Mesodermal cell (in vitro differentiated cells): Measurements from ENCODE around the gene FOXI1.

ENCODE experiments used
- H3K27ac ChIP-seq: 2 replicates; pipeline ENCODE4 v1.7.0; 2013; ENCODE audit warnings: mild to moderate bottlenecking, low read depth, low read length, moderate library complexity; ENCODE audit not compliant: severe bottlenecking
- H3K36me3 ChIP-seq: 2 replicates; pipeline ENCODE4 v1.7.1; 2013; ENCODE audit warnings: mild to moderate bottlenecking, low read length, moderate library complexity; ENCODE audit not compliant: control insufficient read depth, insufficient read depth
- H3K4me1 ChIP-seq: one replicate; pipeline ENCODE4 v1.7.1; 2013; ENCODE audit warnings: mild to moderate bottlenecking, low read length; ENCODE audit not compliant: insufficient read depth, control insufficient read depth, poor library complexity, severe bottlenecking
- H3K4me3 ChIP-seq: 2 replicates; pipeline ENCODE4 v1.7.0; 2013; ENCODE audit warnings: low read length, control low read depth, mild to moderate bottlenecking; ENCODE audit not compliant: insufficient read depth, poor library complexity, severe bottlenecking; ENCODE audit errors: extremely low read depth
- H3K9me3 ChIP-seq: 2 replicates; pipeline ENCODE4 v1.7.1; 2013; ENCODE audit warnings: mild to moderate bottlenecking, low read length, moderate library complexity; ENCODE audit not compliant: control insufficient read depth
- WGBS, 2 experiments: methylation state at CpG; one replicate each; pipeline ENCODE4 v1.1.5; 2013; ENCODE audit warnings: missing lambda C conversion rate in 2 of 2; ENCODE audit not compliant: insufficient coverage in 2 of 2; 5-methylcytosine and 5-hydroxymethylcytosine counted together

FOXI1 gene

DNA sequence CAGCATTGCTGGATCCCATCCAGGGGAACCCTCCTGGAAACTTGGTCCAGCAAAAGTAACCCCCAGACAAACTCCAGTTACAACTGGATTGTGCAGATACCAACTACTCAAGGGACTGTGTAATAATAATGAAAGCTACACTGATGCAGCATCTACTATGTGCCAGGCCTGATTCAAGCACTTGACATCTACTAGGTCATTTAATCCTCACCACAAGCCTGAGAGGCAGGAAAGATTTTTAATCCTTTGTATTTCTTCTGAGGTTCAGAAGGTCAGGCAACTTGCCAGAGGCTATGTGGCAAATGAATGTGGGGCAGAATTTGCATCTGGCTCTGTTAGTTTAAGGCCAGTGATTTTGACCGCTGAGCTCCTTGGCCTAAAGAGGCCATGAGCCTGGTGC is 29.5 kb upstream of the FOXI1 start:
- Histone ChIP-seq H3K4me1 (no peaks in the 10 kb centered on the region), H3K9me3 (no peaks in the 10 kb centered on the region), H3K4me3 (no peak overlapping the region), H3K27ac (no peak overlapping the region), H3K36me3 (no peaks in the 10 kb centered on the region)
- 100% methylated on average over 1 of the region's 1 CpG for WGBS, 2 experiments

DNA sequence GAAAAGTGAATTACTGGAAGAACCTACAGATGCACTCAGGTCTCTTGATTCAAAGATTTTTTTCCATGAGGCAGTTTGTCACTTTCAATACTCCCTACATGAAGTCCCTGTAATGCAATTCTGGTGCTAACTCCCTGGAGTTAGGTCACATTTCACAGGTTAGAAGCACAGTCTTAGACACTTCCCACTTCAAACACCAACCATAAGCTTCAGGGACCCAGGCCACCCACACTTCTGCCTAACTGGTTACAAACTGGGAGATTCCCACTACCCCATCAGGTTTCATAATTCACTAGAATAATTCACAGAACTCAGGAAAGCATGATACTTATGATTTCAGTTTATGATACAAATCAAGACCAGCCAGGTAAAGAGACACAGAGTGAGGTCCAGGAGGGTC is 29.0 kb upstream of the FOXI1 start:
- Histone ChIP-seq H3K4me3 (no peak overlapping the region), H3K9me3 (no peaks in the 10 kb centered on the region), H3K36me3 (no peaks in the 10 kb centered on the region), H3K27ac (no peak overlapping the region), H3K4me1 (no peaks in the 10 kb centered on the region)

DNA sequence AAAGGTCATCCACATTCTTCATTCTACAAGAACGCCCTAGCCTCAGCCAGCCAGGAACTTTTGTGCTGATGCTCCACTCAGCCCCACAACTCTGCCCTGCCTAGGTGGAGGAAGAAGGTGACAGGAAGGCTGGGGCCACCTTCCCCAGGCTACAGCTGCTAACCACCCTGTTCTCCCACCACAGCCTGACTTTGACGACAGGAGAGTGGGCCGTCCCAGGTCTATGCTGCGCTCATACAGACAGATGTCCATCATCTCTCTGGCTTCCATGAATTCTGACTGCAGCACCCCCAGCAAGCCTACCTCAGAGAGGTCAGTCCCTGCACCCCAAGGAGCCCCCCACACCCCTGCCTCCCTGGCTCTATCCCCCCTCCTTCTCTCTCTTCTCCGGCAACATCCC is 28.2 kb upstream of the FOXI1 start:
- Histone ChIP-seq H3K9me3 (no peaks in the 10 kb centered on the region), H3K4me3 (no peak overlapping the region), H3K4me1 (no peaks in the 10 kb centered on the region), H3K36me3 (no peaks in the 10 kb centered on the region), H3K27ac (no peak overlapping the region)
- WGBS, 2 experiments = 89 to 100% methylated on average over 2 to 3 of the region's 5 CpGs

DNA sequence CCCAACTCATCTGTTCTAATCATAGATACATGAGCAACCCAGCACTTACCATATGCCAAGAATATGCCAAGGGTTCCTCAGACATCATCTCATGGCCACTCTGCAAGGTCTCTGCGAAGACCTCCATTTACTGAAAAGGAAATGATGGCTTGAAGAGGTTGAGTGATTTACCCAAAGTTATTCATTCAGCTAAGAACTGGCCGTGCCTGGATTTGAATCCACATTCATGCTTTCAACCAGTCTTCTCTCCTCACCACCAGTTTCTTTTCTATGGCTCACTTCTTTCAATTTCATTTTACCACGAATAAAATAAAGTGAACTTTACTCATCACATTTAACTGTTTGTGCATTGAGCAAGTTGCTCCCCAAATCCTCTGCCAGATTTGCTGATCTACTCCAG is 27.2 kb upstream of the FOXI1 start:
- WGBS, 2 experiments = 78 to 100% methylated on average over 2 of the region's 3 CpGs
- Histone ChIP-seq H3K9me3 (no peaks in the 10 kb centered on the region), H3K4me3 (no peak overlapping the region)

DNA sequence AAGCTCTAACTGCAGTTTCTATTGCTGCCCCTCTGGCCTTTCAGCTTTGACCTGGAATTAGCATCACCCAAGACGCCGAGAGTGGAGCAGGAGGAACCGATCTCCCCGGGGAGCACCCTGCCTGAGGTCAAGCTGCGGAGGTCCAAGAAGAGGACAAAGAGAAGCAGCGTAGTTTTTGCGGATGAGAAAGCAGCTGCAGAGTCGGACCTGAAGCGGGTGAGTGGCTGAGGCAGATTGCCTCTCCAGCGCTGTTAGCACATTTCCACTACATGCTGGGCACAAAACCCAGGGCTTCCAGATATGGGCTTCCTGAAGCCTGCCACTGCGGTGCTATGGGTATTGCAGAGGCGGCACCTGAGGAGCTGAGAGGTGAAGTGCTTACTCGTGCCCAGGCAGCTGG is 26.8 kb upstream of the FOXI1 start:
- WGBS, 2 experiments = 89 to 92% methylated on average over 10 to 11 of the region's 13 CpGs
- H3K9me3 ChIP-seq = no peaks in the 10 kb centered on the region

More for the DNA sequence above, 27.2 kb upstream of the FOXI1 start:
- no peaks in the 10 kb centered on the region for H3K4me1 ChIP-seq
- no peak overlapping the region for H3K27ac ChIP-seq
- no peaks in the 10 kb centered on the region for H3K36me3 ChIP-seq

DNA sequence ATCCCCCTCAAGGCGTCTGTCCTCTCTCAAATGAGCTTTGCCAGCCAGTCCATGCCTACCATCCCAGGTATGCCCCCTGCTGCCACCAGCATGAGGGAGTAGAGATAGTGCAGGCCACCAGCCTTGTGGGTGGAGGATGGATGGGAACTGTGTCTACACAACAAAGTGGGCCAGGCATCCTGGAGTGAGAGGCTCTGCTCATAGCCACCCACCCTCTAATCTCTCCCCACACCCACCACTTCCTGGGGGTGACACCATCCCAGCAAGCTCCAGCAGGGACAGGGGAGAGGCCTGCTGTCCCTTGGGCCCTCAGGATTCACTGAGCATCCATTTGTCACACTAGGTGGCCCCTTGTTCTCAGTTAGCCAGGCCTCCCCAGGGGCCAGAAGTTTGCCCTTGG is 25.5 kb upstream of the FOXI1 start:
- Histone ChIP-seq H3K4me3 (no peak overlapping the region), H3K27ac (no peak overlapping the region), H3K4me1 (no peaks in the 10 kb centered on the region), H3K36me3 (no peaks in the 10 kb centered on the region), H3K9me3 (no peaks in the 10 kb centered on the region)
- 100% methylated on average over 1 of the region's 1 CpG; no CpG with 5 or more reads in 1 of the 2 experiments for WGBS, 2 experiments

More for the DNA sequence above, 26.8 kb upstream of the FOXI1 start:
- Histone ChIP-seq H3K36me3 (no peaks in the 10 kb centered on the region), H3K27ac (no peak overlapping the region), H3K4me1 (no peaks in the 10 kb centered on the region), H3K4me3 (no peak overlapping the region)

DNA sequence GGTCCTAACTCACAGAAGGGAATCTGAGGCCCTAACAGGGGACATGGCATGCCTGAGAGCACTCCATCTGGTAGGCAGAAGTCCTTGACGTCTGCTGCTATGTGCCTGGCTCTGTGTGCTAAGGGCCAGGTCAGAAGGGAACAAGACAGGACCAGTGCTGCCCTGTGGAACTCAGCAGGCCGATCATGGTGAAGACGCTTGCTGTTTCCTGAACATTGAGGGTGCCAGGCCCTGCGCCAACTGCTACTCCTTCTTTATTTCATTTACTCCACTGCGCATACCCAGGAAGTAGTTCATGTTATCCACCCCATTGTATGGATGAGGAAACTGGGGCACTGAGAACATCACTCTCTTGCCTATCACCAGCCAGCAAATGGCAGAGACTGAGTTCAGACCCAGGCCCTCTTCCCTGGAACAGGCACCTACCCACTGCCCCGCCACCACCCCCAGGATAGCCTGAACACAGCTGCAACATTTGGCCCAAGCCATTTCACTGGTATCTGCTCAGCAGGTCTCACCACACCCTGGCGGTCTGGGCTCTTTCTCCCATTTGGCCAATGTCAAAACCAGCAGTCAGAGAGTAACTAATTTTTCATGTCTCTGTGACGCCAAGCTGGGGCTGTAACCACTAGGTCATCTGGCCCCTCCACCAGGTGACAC is 24.8 kb upstream of the FOXI1 start:
- no peak overlapping the region for H3K27ac ChIP-seq
- H3K4me3 ChIP-seq = no peak overlapping the region
- H3K4me1 ChIP-seq = no peaks in the 10 kb centered on the region
- 85 to 96% methylated on average over 4 to 7 of the region's 8 CpGs for WGBS, 2 experiments
- H3K9me3 ChIP-seq = no peaks in the 10 kb centered on the region
- no peaks in the 10 kb centered on the region for H3K36me3 ChIP-seq

DNA sequence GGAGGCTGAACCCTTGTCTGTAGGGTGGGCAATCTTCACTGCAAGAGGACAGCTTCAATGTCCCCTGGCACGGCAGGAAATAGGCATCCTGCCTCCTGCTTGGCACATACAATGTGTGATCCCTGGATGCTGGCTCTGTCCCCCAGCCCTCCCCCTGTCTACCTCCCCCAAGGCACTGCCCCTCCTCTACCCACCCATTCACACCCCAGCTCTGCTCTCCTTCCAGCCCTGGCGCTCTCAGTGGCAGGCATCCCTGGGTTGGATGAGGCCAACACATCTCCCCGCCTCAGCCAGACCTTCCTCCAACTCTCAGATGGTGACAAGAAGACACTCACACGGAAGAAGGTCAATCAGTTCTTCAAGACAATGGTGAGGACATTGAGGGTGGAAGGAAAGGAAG is 24.1 kb upstream of the FOXI1 start:
- Histone ChIP-seq H3K4me1 (no peaks in the 10 kb centered on the region), H3K27ac (no peak overlapping the region), H3K4me3 (no peak overlapping the region), H3K9me3 (no peaks in the 10 kb centered on the region), H3K36me3 (no peaks in the 10 kb centered on the region)
- WGBS, 2 experiments = 93 to 100% methylated on average over 1 to 3 of the region's 4 CpGs

DNA sequence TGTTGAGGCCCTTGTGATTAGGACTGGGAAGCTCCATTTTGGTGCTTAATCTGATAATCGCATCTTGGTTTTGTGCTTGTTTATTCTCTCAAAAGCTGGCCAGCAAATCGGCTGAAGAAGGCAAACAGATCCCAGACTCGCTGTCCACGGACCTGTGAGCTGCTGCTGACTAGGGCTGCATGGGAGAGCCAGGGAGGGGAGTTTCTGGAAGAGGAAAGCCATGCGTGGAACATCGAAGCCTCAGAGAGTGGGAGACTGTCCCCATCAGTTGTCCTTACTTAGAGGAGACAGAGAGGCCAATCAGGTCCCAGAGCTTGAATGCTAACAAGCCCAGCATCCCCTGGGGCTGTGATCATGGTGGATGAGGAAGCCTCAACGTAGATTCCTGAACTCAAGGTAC is 23.0 kb upstream of the FOXI1 start:
- WGBS, 2 experiments = 77 to 91% methylated on average over 6 of the region's 7 CpGs
- Histone ChIP-seq H3K4me1 (no peaks in the 10 kb centered on the region), H3K36me3 (no peaks in the 10 kb centered on the region), H3K4me3 (no peak overlapping the region), H3K9me3 (no peaks in the 10 kb centered on the region), H3K27ac (no peak overlapping the region)

DNA sequence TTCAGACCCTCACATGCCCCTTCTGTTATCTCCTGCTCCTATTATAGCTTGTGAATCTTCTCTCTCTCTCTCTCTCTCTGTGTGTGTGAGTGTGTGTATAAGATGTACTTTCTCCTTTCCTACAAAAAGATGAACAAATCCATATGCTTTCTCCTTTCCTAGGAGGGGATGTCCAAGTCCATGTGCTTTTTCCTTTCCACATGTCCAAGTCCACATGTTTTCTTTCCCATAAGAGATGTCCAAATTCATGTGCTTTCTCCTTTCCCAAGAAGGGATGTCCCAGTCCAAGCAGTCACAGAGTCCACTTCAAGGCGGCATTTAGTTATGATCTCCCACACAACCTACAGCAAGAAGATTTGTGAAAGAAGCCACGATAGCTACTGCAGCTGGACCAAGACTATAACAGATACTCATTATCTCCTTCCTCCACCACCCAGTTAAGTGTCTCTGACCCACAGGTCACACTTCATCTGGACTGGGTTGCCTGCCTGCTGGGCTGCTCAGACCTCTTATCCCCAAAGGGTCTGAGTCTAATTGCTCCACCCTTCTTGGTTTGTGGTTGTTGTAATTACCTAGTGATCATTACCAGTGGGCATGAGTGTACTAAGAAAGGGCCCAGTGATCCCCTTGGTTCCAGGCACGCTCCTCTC is 18.4 kb upstream of the FOXI1 start:
- no peak overlapping the region for H3K4me3 ChIP-seq
- no peaks in the 10 kb centered on the region for H3K9me3 ChIP-seq
- 87 to 94% methylated on average over 3 of the region's 3 CpGs for WGBS, 2 experiments
- no peak overlapping the region for H3K27ac ChIP-seq
- H3K4me1 ChIP-seq = no peaks in the 10 kb centered on the region
- no peaks in the 10 kb centered on the region for H3K36me3 ChIP-seq

DNA sequence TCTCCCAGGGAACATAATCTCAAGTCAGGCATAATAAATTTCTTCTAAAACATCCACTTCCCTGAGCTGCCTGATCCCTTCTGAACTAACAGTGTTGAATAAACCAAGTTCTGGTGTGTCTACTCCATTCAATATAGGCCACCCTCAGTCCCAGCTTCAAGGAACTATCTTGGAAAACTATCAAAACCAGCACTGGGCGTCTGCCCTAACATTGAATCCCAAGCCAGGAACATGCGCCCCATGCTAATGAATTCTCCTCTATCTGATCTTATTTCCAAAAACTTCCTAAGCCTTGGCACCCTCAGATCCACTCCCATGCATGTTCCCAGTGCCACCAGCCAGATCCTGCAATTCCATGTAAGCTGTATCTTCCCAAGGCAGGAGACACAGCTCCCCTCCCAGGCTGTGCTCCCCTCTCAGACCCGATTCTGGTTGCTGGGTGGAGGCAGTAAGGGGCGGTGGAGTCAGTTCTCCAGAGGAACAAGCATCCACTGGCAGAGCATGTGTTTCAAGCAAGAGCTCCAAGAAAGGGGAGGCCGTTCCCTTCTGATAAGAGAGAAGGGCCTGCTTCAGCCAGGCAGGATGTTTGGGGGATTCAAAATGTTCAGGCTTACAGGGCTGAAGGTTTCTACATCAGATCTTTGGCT is 13.1 kb upstream of the FOXI1 start:
- peak overlapping the region; percentile 6 for H3K27ac ChIP-seq
- no peak overlapping the region for H3K4me3 ChIP-seq
- H3K4me1 ChIP-seq = no peaks in the 10 kb centered on the region
- 75 to 81% methylated on average over 4 to 5 of the region's 5 CpGs for WGBS, 2 experiments
- H3K36me3 ChIP-seq = no peaks in the 10 kb centered on the region
- no peaks in the 10 kb centered on the region for H3K9me3 ChIP-seq
